ENCODE measurements around the gene OXTR. TPM values are rescaled to one million over a fixed set of nuclear protein-coding genes. Genes with fewer than 3 reads are reported as not detected.

Gene OXTR
- total and polyA plus RNA-seq, 3 donors from 2014 or later = 0.58 to 4.2 (median 1.8) TPM

DNA sequence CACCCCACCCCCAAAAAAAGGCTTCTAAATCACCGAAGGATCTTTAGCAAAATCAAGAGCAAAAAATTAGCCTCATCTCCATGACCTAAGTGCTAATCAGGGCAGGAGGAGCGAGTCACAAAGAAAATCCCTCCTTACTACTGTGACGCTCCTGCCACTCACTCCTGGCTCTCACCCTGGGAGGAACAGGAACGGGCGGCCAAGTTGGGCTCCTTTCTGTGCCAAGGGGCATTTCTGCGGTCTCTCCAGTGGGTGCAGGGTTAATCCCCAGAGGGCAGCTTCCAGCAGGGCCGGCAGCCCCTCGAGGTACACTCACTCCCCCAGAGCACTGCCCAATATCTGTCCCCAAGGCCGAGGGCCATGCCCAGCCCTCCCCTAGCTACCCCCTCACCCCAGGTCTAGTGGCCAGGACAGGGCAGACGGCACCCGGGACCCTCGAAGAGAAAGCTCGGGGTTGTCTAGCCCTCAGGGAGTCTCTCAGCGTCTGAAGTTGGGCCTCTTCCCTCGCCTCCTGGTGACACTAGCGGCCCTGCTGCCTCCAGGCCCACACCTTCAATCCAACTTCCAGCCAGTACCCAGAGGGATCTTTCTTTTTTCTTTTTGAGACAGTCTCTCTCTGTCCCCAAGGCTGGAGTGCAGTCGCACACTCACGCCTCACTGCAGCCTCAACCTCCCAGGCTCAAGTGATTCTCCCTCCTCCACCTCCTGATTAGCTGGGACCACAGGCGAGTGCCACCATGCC, 35.1 kb downstream of the OXTR start:
- Histone ChIP-seq H3K4me1 (no peaks in the 10 kb centered on the region), H3K4me3 (no peak overlapping the region), H3K27me3 (no peaks in the 10 kb centered on the region), H3K27ac (no peak overlapping the region), H3K36me3 (ENCODE audit: low read depth, missing control alignments) (no peaks in the 10 kb centered on the region), H3K9me3 (no peaks in the 10 kb centered on the region)
- no peak for DNase-seq
- intact Hi-C loops (cut with DNase I; ENCODE audit: low total_unique reads) = no loop called here
- TF ChIP-seq, protein P1, sequence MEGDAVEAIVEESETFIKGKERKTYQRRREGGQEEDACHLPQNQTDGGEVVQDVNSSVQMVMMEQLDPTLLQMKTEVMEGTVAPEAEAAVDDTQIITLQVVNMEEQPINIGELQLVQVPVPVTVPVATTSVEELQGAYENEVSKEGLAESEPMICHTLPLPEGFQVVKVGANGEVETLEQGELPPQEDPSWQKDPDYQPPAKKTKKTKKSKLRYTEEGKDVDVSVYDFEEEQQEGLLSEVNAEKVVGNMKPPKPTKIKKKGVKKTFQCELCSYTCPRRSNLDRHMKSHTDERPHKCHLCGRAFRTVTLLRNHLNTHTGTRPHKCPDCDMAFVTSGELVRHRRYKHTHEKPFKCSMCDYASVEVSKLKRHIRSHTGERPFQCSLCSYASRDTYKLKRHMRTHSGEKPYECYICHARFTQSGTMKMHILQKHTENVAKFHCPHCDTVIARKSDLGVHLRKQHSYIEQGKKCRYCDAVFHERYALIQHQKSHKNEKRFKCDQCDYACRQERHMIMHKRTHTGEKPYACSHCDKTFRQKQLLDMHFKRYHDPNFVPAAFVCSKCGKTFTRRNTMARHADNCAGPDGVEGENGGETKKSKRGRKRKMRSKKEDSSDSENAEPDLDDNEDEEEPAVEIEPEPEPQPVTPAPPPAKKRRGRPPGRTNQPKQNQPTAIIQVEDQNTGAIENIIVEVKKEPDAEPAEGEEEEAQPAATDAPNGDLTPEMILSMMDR (IDR thresholded peaks at IDR 0.05) = no peak
- no peak for TF ChIP-seq POLR2A (IDR thresholded peaks at IDR 0.05)
- WGBS, 2 donors = 90 to 91% methylated on average over 16 to 19 of the region's 19 CpGs

DNA sequence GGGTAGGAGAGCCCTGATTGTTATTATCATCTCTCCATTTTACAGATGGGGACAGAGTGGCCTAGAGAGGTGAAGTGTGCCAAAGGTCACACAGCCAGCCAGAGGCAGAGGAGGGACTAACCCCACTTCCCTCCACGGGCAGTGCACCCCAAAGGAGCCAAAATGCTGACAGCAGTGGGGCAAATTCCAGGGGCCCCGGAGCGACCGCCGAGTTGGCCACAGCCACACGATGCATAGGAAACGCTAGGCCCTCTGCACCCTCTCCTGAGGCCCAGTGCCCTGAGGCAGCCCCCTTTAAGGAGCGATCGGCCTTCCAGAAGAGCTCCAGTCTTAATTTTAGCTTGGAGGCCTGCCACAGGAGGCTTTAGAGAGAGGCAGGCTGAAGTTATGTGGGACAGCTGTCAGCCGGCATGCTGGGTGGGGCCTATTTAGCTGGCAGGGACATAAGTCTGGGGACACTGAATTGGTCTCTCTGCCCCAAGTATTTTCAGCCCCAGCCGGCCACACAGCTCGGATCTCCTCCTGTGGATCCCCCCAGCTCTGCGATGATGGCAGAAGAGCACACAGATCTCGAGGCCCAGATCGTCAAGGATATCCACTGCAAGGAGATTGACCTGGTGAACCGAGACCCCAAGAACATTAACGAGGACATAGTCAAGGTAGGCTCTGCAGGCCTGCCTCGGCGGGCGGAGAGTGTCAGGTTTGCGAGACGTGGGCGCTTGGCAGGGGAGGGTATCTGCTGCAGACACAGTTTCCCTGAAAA, 35.9 kb downstream of the OXTR start, which contains the start of gene CAV3:
Gene CAV3, plus strand, starts transcription at position 471 of the 763 bp plus-strand sequence. Its CDS starts 75 bp downstream, at position 546.
- Histone ChIP-seq H3K9me3 (no peaks in the 10 kb centered on the region), H3K4me3 (no peak within 1 kb of the TSS), H3K27me3 (no peaks in the 10 kb centered on the region), H3K4me1 (no peaks in the 10 kb centered on the region), H3K27ac (no peak within 1 kb of the TSS), H3K36me3 (ENCODE audit: low read depth, missing control alignments) (no peaks in the 10 kb centered on the region)
- TF ChIP-seq, protein P1 (IDR thresholded peaks at IDR 0.05) = no peak
- TF ChIP-seq POLR2A (IDR thresholded peaks at IDR 0.05) = no peak
- no peak for DNase-seq
- intact Hi-C loops (cut with DNase I; ENCODE audit: low total_unique reads) = no loop called here
- WGBS, 2 donors = 89% methylated on average over 17 to 23 of the region's 23 CpGs

DNA sequence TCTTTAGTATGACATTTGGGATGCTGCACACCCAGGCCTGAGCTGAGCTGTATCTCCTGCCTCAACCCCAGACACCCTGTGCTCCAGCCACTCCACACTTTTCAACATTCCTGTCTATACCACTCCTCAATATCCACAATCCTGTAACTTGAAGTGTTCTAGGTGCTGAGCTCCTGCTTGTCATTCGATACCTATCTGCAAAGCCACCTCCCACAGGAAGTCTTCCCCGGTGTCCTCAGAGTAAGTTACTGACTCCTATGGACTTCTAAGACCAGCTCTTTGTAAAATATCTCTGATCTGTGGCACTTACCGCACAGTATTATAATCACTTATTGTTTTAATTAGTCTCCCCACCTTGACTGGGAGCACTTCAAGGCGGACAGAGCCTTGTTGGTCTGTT, 37.0 kb downstream of the OXTR start:
- Histone ChIP-seq H3K27me3 (no peaks in the 10 kb centered on the region), H3K4me1 (no peaks in the 10 kb centered on the region), H3K27ac (no peak overlapping the region), H3K4me3 (no peak overlapping the region), H3K36me3 (ENCODE audit: low read depth, missing control alignments) (no peaks in the 10 kb centered on the region), H3K9me3 (no peaks in the 10 kb centered on the region)
- TF ChIP-seq POLR2A (IDR thresholded peaks at IDR 0.05) = no peak
- TF ChIP-seq, protein P1 (IDR thresholded peaks at IDR 0.05) = no peak
- intact Hi-C loops (cut with DNase I; ENCODE audit: low total_unique reads) = no loop called here
- no peak for DNase-seq
- 88 to 93% methylated on average over 4 of the region's 4 CpGs for WGBS, 2 donors

DNA sequence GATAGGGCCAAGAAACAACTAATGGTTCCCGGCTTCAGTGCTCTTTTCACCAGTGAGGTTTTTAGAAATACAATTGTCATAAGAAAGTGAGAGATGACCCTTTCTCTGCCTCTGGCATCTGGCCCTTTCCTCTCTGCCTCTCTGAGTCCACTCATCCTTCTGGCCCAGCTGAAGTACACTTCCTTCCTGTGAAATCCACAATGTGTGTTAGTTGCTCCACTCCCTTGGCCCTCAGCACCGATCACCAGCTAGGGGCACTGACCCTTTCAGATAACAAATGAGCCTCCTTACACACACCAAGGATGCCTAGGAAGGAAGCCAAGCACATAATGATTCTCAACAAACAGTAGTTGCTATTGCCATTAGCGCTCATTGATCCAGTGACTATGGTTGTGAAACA, 38.8 kb downstream of the OXTR start:
- WGBS, 2 donors = 56 to 66% methylated on average over 3 of the region's 3 CpGs
- Histone ChIP-seq H3K4me1 (no peaks in the 10 kb centered on the region), H3K27ac (no peak overlapping the region), H3K27me3 (no peaks in the 10 kb centered on the region), H3K36me3 (ENCODE audit: low read depth, missing control alignments) (no peaks in the 10 kb centered on the region), H3K4me3 (no peak overlapping the region), H3K9me3 (no peaks in the 10 kb centered on the region)
- intact Hi-C loops (cut with DNase I; ENCODE audit: low total_unique reads) = no loop called here
- no peak for TF ChIP-seq POLR2A (IDR thresholded peaks at IDR 0.05)
- DNase-seq = no peak

DNA sequence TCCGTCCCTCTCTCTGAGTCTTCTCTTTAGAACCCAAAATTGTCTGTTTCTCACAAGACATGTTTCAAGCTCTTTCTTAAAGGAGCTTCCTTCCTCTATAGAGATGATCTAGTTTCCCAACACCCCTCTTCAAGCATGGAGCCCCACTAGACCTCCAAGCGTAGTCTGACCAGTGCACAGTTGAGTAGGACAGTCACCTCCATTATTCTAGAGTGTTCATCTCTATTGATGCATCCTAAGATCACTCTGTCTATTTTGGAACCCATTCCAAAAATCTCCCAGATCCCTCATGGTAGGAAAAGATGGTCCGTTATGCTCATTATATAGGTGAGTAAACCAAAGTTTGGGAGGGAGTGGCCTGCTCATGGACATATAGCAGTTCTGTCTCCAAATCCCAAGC, 39.9 kb downstream of the OXTR start:
- Histone ChIP-seq H3K27me3 (no peaks in the 10 kb centered on the region), H3K4me1 (no peaks in the 10 kb centered on the region), H3K9me3 (no peaks in the 10 kb centered on the region), H3K4me3 (no peak overlapping the region), H3K27ac (no peak overlapping the region), H3K36me3 (ENCODE audit: low read depth, missing control alignments) (no peaks in the 10 kb centered on the region)
- TF ChIP-seq POLR2A (IDR thresholded peaks at IDR 0.05) = no peak
- TF ChIP-seq, protein P1 (IDR thresholded peaks at IDR 0.05) = no peak
- intact Hi-C loops (cut with DNase I; ENCODE audit: low total_unique reads) = no loop called here
- 92 to 95% methylated on average over 3 of the region's 3 CpGs for WGBS, 2 donors
- no peak for DNase-seq

All from testis (tissue), 3 donors.